CD4-positive, CD25-positive, alpha-beta regulatory T cell (primary cell): Measurements from ENCODE around the gene PLAAT2. TPM values are rescaled to one million over a fixed set of nuclear protein-coding genes. Genes with fewer than 3 reads are reported as not detected.
"Not testable (repeated sequence)": the region's sequence is repeated elsewhere in the genome, so short reads cannot be mapped to it uniquely, and the experiment has no call there.

ENCODE experiments used
- ATAC-seq, 2 donors: fragments of 150-1000 bp; cut with Tn5 transposase; one replicate each; pipeline ENCODE4 v1.10.0; 2021; ENCODE audit warnings: low read depth in 2 of 2, moderate number of reproducible peaks in 2 of 2, moderate library complexity in 1 of 2
- DNase-seq, 3 donors: peaks; one replicate each; pipeline versions ENCODE4 v3.0.0 to v3.0.0-alpha.2; 2012 to 2022; ENCODE audit warnings: mixed read lengths in 1 of 3
- H3K27ac ChIP-seq: one replicate; pipeline ENCODE4 v1.7.0; 2013; ENCODE audit warnings: mild to moderate bottlenecking, low read length; ENCODE audit not compliant: insufficient read depth, poor library complexity, severe bottlenecking
- H3K27me3 ChIP-seq: one replicate; pipeline ENCODE4 v1.7.0; 2013; ENCODE audit warnings: low read length; ENCODE audit not compliant: control insufficient read depth, insufficient read depth
- H3K36me3 ChIP-seq: one replicate; pipeline ENCODE4 v1.7.0; 2013; ENCODE audit warnings: mild to moderate bottlenecking, low read length, moderate library complexity; ENCODE audit not compliant: control insufficient read depth, insufficient read depth
- H3K4me1 ChIP-seq: 2 replicates; pipeline ENCODE4 v1.7.0; 2013; ENCODE audit warnings: mild to moderate bottlenecking, low read length; ENCODE audit not compliant: insufficient read depth, control insufficient read depth, poor library complexity, severe bottlenecking
- H3K4me3 ChIP-seq: one replicate; pipeline ENCODE4 v1.7.0; 2013; ENCODE audit warnings: low read depth, mild to moderate bottlenecking, low read length, moderate library complexity
- H3K9me3 ChIP-seq, 2 experiments: 1 replicate in 1 of 2; 2 replicates in 1 of 2; pipeline ENCODE4 v1.7.0; 2013; ENCODE audit warnings: low read length in 2 of 2, mild to moderate bottlenecking in 1 of 2, moderate library complexity in 1 of 2; ENCODE audit not compliant: control insufficient read depth in 2 of 2
- H3K27ac Mint-ChIP-seq, 3 donors: one replicate each; pipeline ENCODE4 v1.8.0; 2020 to 2022; ENCODE audit warnings: mild to moderate bottlenecking in 3 of 3, mixed read lengths in 3 of 3, moderate library complexity in 2 of 3
- H3K27me3 Mint-ChIP-seq: one replicate; pipeline ENCODE4 v1.8.0; 2022; ENCODE audit warnings: mild to moderate bottlenecking, mixed read lengths
- H3K36me3 Mint-ChIP-seq: one replicate; pipeline ENCODE4 v1.8.0; 2020; ENCODE audit warnings: mixed read lengths
- H3K4me1 Mint-ChIP-seq, 4 donors: one replicate each; pipeline ENCODE4 v1.8.0; 2020 to 2022; ENCODE audit warnings: mixed read lengths in 4 of 4, mild to moderate bottlenecking in 1 of 4
- H3K4me3 Mint-ChIP-seq, 4 donors: one replicate each; pipeline ENCODE4 v1.8.0; 2020 to 2022; ENCODE audit warnings: mild to moderate bottlenecking in 4 of 4, mixed read lengths in 4 of 4, moderate library complexity in 3 of 4
- H3K9me3 Mint-ChIP-seq, 7 donors: one replicate each; pipeline ENCODE4 v1.8.0; 2020 to 2022; ENCODE audit warnings: mixed read lengths in 7 of 7, mild to moderate bottlenecking in 3 of 7, moderate library complexity in 2 of 7
- polyA plus RNA-seq, 4 donors: library from polyadenylated mRNA; unstranded; fragments of 300-500 nt; fragmentation: Illumina TruSeq; gene quantifications; one replicate each; pipeline ENCODE4 v1.2.3, GENCODE V29; 2021
- total RNA-seq: library from RNA; stranded (reverse); gene quantifications from one replicate; pipeline ENCODE4 v1.2.3, GENCODE V29; 2022

Gene PLAAT2
- total and polyA plus RNA-seq, 5 donors from 2014 or later: 0.28 to 0.47 TPM; not detected in 3

- peaks cover 0 to 6% (median 4%) of the 10 kb centered on the region in 4 donors for H3K4me1 Mint-ChIP-seq
- Histone ChIP-seq H3K4me1 (no peaks in the 10 kb centered on the region), H3K9me3 (no peaks in the 10 kb centered on the region), H3K36me3 (no peaks in the 10 kb centered on the region), H3K4me3 (no peak overlapping the region), H3K27me3 (no peaks in the 10 kb centered on the region), H3K27ac (no peak overlapping the region)
- H3K36me3 Mint-ChIP-seq: peaks cover 4% of the 10 kb centered on the region
- no peaks in the 10 kb centered on the region for H3K27me3 Mint-ChIP-seq
- no peak overlapping the region for H3K27ac Mint-ChIP-seq
- DNase-seq: no peak
- peak overlapping the region in 1 of 4 donors; percentile 16 for H3K4me3 Mint-ChIP-seq
- ATAC-seq: no peak
- peaks cover 0 to 1% (median 0%) of the 10 kb centered on the region in 7 donors for H3K9me3 Mint-ChIP-seq
Measured at GRCh38 chr11:63590024-63590788, 27.0 kb upstream of the PLAAT2 start.

DNA sequence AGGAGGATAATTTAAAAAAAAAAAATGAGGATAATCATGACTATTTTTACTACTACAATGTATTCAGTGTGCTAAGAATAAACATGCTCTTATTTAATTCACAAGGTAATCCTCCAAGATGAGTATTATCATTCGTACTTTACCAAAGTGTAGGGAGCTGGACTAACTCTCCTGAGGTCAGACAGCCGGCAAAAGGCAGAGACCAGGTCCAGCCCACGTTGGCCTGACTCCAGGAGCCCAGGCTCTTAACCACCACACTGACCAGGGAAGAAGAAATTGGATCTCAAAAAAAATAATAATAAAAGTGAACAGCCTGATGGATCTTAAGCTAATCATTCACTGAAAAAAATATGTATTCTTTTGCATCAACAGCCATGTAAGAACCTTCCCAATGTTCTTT lies 25.8 kb upstream of the PLAAT2 start:
- Mint-ChIP-seq H3K9me3 (peaks cover 0 to 1% (median 0%) of the 10 kb centered on the region in 7 donors), H3K4me1 (peaks cover 0 to 6% (median 2%) of the 10 kb centered on the region in 4 donors), H3K27ac (no peak overlapping the region), H3K4me3 (no peak overlapping the region), H3K27me3 (no peaks in the 10 kb centered on the region), H3K36me3 (peaks cover 4% of the 10 kb centered on the region)
- ATAC-seq (no peak), DNase-seq (no peak)
- H3K27ac ChIP-seq: no peak overlapping the region
- no peak overlapping the region for H3K4me3 ChIP-seq
- no peaks in the 10 kb centered on the region for H3K4me1 ChIP-seq
- H3K9me3 ChIP-seq: no peaks in the 10 kb centered on the region
- no peaks in the 10 kb centered on the region for H3K36me3 ChIP-seq
- H3K27me3 ChIP-seq: no peaks in the 10 kb centered on the region

GRCh38 chr11:63586451-63587166 lies 23.4 kb upstream of the PLAAT2 start:
- Mint-ChIP-seq H3K4me3 (no peak overlapping the region), H3K9me3 (peaks cover 0 to 7% (median 7%) of the 10 kb centered on the region in 7 donors), H3K4me1 (peaks cover 11 to 23% (median 15%) of the 10 kb centered on the region in 4 donors), H3K27ac (no peak overlapping the region), H3K27me3 (peaks cover 12% of the 10 kb centered on the region), H3K36me3 (peaks cover 10% of the 10 kb centered on the region)
- no peak overlapping the region for H3K27ac ChIP-seq
- DNase-seq (no peak), ATAC-seq (no peak)
- H3K4me3 ChIP-seq: no peak overlapping the region
- H3K4me1 ChIP-seq: no peaks in the 10 kb centered on the region
- no peaks in the 10 kb centered on the region for H3K36me3 ChIP-seq
- H3K27me3 ChIP-seq: no peaks in the 10 kb centered on the region
- peaks cover 0 to 6% of the 10 kb centered on the region in 2 experiments for H3K9me3 ChIP-seq

GRCh38 chr11:63583357-63583677 lies 20.1 kb upstream of the PLAAT2 start:
- no peak overlapping the region for H3K4me3 Mint-ChIP-seq
- no peak overlapping the region for H3K27ac ChIP-seq

DNA sequence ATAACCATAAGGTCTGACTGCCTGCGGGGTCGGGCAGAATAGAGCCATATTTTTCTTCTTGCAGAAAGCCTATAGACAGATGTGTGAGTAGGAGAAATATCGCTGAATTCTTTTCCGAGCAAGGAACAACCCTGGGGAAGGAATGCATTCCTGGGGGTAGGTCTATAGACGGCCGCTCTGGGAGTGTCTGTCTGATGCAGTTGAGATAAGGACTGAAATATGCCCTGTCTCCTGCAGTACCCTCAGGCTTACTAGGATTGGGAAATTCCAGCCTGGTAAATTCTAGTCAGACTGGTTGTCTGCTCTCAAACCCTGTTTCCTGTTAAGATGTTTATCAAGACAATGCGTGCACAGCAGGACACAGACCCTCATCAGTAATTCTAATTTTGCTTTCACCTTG lies 18.0 kb upstream of the PLAAT2 start:
- H3K9me3 Mint-ChIP-seq: peaks cover 2 to 25% (median 8%) of the 10 kb centered on the region in 7 donors
- not testable (repeated sequence) for H3K27ac Mint-ChIP-seq, H3K4me3 Mint-ChIP-seq, ATAC-seq, H3K4me3 ChIP-seq, H3K27ac ChIP-seq, DNase-seq, H3K36me3 Mint-ChIP-seq, H3K36me3 ChIP-seq, H3K4me1 ChIP-seq, H3K27me3 ChIP-seq
- peaks cover 12% of the 10 kb centered on the region in 2 experiments for H3K9me3 ChIP-seq
- H3K27me3 Mint-ChIP-seq: peaks cover 12% of the 10 kb centered on the region
- peaks cover 10 to 17% (median 13%) of the 10 kb centered on the region in 4 donors for H3K4me1 Mint-ChIP-seq

More at GRCh38 chr11:63583357-63583677, 20.1 kb upstream of the PLAAT2 start:
- Mint-ChIP-seq H3K27me3 (peaks cover 12% of the 10 kb centered on the region), H3K36me3 (peaks cover 13% of the 10 kb centered on the region), H3K9me3 (peaks cover 2 to 25% (median 8%) of the 10 kb centered on the region in 7 donors), H3K27ac (no peak overlapping the region), H3K4me1 (peaks cover 11 to 17% (median 13%) of the 10 kb centered on the region in 4 donors)
- Histone ChIP-seq H3K4me1 (no peaks in the 10 kb centered on the region), H3K36me3 (no peaks in the 10 kb centered on the region), H3K9me3 (peaks cover 12% of the 10 kb centered on the region in 2 experiments), H3K27me3 (no peaks in the 10 kb centered on the region), H3K4me3 (no peak overlapping the region)
- DNase-seq (no peak), ATAC-seq (no peak)

DNA sequence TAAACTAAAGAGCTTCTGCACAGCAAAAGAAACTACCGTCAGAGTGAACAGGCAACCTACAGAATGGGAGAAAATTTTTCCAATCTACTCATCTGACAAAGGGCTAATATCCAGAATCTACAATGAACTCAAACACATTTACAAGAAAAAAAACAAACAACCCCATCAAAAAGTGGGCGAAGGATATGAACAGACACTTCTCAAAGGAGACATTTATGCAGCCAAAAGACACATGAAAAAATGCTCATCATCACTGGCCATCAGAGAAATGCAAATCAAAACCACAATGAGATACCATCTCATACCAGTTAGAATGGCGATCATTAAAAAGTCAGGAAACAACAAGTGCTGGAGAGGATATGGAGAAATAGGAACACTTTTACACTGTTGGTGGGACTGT lies 15.7 kb upstream of the PLAAT2 start:
- H3K27ac ChIP-seq, ATAC-seq, H3K27ac Mint-ChIP-seq, H3K4me1 ChIP-seq, H3K36me3 ChIP-seq, H3K27me3 ChIP-seq, DNase-seq, H3K36me3 Mint-ChIP-seq, H3K4me3 ChIP-seq, H3K4me3 Mint-ChIP-seq: not testable (repeated sequence)
- Mint-ChIP-seq H3K4me1 (peaks cover 21 to 30% (median 23%) of the 10 kb centered on the region in 4 donors), H3K9me3 (peaks cover 2 to 25% (median 8%) of the 10 kb centered on the region in 7 donors), H3K27me3 (peaks cover 19% of the 10 kb centered on the region)
- peaks cover 12% of the 10 kb centered on the region in 2 experiments for H3K9me3 ChIP-seq

DNA sequence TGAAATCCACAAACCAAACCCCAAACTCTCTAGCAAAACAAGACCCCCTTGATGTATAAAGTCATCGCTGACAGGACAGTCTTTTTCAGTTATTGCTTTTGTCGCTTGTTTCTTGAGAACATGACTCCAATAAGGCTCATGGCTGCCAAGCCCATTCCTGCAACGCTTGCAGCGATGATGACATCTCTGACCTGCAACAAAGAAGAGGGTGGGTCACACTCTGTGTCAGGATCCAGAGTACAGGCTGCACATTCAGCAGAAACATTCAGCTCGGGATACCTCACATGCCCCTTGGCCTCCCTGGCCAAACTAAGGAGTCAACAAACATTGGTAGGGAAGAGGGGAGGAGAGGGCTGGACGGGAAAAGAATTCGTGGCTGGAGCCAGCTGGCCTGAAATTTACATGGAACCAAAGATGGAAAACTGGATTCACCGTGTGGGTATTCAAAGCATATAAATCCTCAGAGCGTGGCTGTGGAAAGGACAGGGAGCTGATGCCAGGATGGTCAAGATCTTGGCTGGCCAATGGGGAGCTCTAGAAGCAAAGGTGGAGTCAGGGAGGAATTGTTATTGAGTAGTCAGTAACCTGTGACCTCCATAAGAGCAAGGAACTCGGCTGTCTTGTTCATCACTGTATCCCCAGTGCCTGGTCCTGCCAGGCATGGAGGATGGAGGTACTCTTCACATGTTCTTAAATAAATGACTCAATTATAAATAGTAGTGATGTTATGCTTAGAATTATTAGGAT lies 11.8 kb upstream of the PLAAT2 start:
- DNase-seq (no peak), ATAC-seq (no peak)
- no peaks in the 10 kb centered on the region for H3K36me3 Mint-ChIP-seq
- no peaks in the 10 kb centered on the region for H3K27me3 ChIP-seq
- H3K4me1 Mint-ChIP-seq: peaks cover 12 to 16% (median 14%) of the 10 kb centered on the region in 4 donors
- peaks cover 0 to 8% (median 0%) of the 10 kb centered on the region in 7 donors for H3K9me3 Mint-ChIP-seq
- H3K4me3 ChIP-seq: peak overlapping the region; percentile 79
- H3K27ac Mint-ChIP-seq: peak overlapping the region; percentile 83 to 91 (median 88)
- H3K4me3 Mint-ChIP-seq: peak overlapping the region in 3 of 4 donors; percentile 76 to 85 (median 84)
- H3K9me3 ChIP-seq: peaks cover 4% of the 10 kb centered on the region in 2 experiments
- peaks cover 11% of the 10 kb centered on the region for H3K27me3 Mint-ChIP-seq
- peak overlapping the region; percentile 33 for H3K27ac ChIP-seq
- peaks cover 5% of the 10 kb centered on the region for H3K4me1 ChIP-seq
- H3K36me3 ChIP-seq: no peaks in the 10 kb centered on the region
